GM23338 (cell line): ENCODE measurements around the gene DCD. TPM values are rescaled to one million over a fixed set of nuclear protein-coding genes. Genes with fewer than 3 reads are reported as not detected.
A peak's percentile ranks its signal among the peaks of the same experiment; 100 is the strongest.

Experiments
- ATAC-seq: fragments of 200-7000 bp; cut with Tn5 transposase; 3 replicates; pipeline ENCODE4 v1.9.1; 2020
- DNase-seq: peaks from one replicate; pipeline ENCODE4 v3.0.0-alpha.2; 2015; ENCODE audit warnings: low spot score
- H2AFZ ChIP-seq: fragments of 200-600 bp; sonication (generic); 2 replicates; pipeline ENCODE4 v1.8.0; 2016; ENCODE audit warnings: antibody characterized with exemption, mild to moderate bottlenecking, moderate library complexity
- H3F3A ChIP-seq: fragments of 200-600 bp; sonication (generic); replicated peaks from 2 replicates; pipeline ENCODE4 v1.8.0; 2017; ENCODE audit warnings: antibody characterized with exemption, mixed run types, low read depth
- H3K27ac ChIP-seq: fragments of 200-600 bp; sonication (generic); 2 replicates; pipeline ENCODE4 v1.6.1; 2016; ENCODE audit warnings: low read depth
- H3K27me3 ChIP-seq: fragments of 200-600 bp; sonication (generic); 2 replicates; pipeline ENCODE4 v1.8.0; 2016; ENCODE audit warnings: mild to moderate bottlenecking, mixed run types, moderate library complexity; ENCODE audit not compliant: insufficient read depth
- H3K36me3 ChIP-seq: fragments of 200-600 bp; sonication (generic); 2 replicates; pipeline ENCODE4 v1.8.0; 2016; ENCODE audit warnings: mild to moderate bottlenecking; ENCODE audit not compliant: insufficient read depth
- H3K4me1 ChIP-seq: fragments of 200-600 bp; sonication (generic); 2 replicates; pipeline ENCODE4 v1.8.0; 2016; ENCODE audit warnings: mild to moderate bottlenecking, moderate library complexity; ENCODE audit not compliant: insufficient read depth
- H3K4me2 ChIP-seq: fragments of 200-600 bp; sonication (generic); 2 replicates; pipeline ENCODE4 v1.7.1; 2017; ENCODE audit warnings: mixed run types
- H3K4me3 ChIP-seq: fragments of 200-600 bp; sonication (generic); 2 replicates; pipeline ENCODE4 v1.6.1; 2016; ENCODE audit warnings: mixed run types
- H3K79me2 ChIP-seq: fragments of 200-600 bp; sonication (generic); replicated peaks from 2 replicates; pipeline ENCODE4 v1.8.0; 2017; ENCODE audit warnings: mild to moderate bottlenecking; ENCODE audit not compliant: insufficient read depth
- H3K9me2 ChIP-seq: fragments of 200-600 bp; sonication (generic); 2 replicates; pipeline ENCODE4 v1.8.0; 2017; ENCODE audit not compliant: insufficient read depth
- H4K20me1 ChIP-seq: fragments of 200-600 bp; sonication (generic); replicated peaks from 2 replicates; pipeline ENCODE4 v1.8.0; 2017; ENCODE audit warnings: mild to moderate bottlenecking; ENCODE audit not compliant: insufficient read depth
- H3K27ac Mint-ChIP-seq: 2 replicates; pipeline ENCODE4 v1.8.0; 2020; ENCODE audit warnings: inconsistent platforms, mild to moderate bottlenecking, moderate library complexity, mixed read lengths
- H3K27me3 Mint-ChIP-seq: 3 replicates; pipeline ENCODE4 v1.8.0; 2022; ENCODE audit warnings: low read depth, mild to moderate bottlenecking, moderate library complexity, mixed read lengths, inconsistent platforms; ENCODE audit not compliant: insufficient read depth, poor library complexity
- H3K36me3 Mint-ChIP-seq: 3 replicates; pipeline ENCODE4 v1.8.0; 2021; ENCODE audit warnings: low read depth, mild to moderate bottlenecking, inconsistent platforms, moderate library complexity, mixed read lengths
- H3K4me1 Mint-ChIP-seq: 3 replicates; pipeline ENCODE4 v1.8.0; 2020; ENCODE audit warnings: mild to moderate bottlenecking, inconsistent platforms, mixed read lengths
- H3K4me3 Mint-ChIP-seq: 3 replicates; pipeline ENCODE4 v1.8.0; 2021; ENCODE audit warnings: moderate library complexity, mild to moderate bottlenecking, inconsistent platforms, mixed read lengths
- H3K9me3 Mint-ChIP-seq: 3 replicates; pipeline ENCODE4 v1.8.0; 2020; ENCODE audit warnings: moderate library complexity, mild to moderate bottlenecking, inconsistent platforms, mixed read lengths
- CREB1 ChIP-seq: fragments of 250-450 bp; sonication (Bioruptor Pico); IDR thresholded peaks from 2 replicates; pipeline ENCODE4 v1.5.0; 2020; ENCODE audit warnings: low read depth, mild to moderate bottlenecking, moderate library complexity
- EZH2 ChIP-seq: fragments of 200-600 bp; sonication (generic); IDR thresholded peaks from one replicate; pipeline ENCODE4 v1.8.0; 2017; ENCODE audit warnings: antibody characterized with exemption, mild to moderate bottlenecking, low read depth; ENCODE audit not compliant: unreplicated experiment
- EZH2phosphoT487 ChIP-seq: fragments of 200-600 bp; sonication (generic); IDR thresholded peaks from one replicate; pipeline ENCODE4 v1.8.1; 2018; ENCODE audit warnings: antibody characterized with exemption; ENCODE audit not compliant: unreplicated experiment
- JUNB ChIP-seq: IDR thresholded peaks from one replicate; pipeline ENCODE4 v1.6.1; 2016; ENCODE audit warnings: antibody characterized with exemption; ENCODE audit not compliant: unreplicated experiment
- NANOG ChIP-seq: IDR thresholded peaks from 2 replicates; pipeline ENCODE4 v1.6.1; 2016; ENCODE audit warnings: antibody characterized with exemption, borderline replicate concordance
- STAT1 ChIP-seq: IDR thresholded peaks from one replicate; pipeline ENCODE4 v1.6.1; 2016; ENCODE audit warnings: antibody characterized with exemption; ENCODE audit not compliant: unreplicated experiment
- ZNF114 ChIP-seq: fragments of 250-450 bp; sonication (Bioruptor Pico); IDR thresholded peaks from 2 replicates; pipeline ENCODE4 v1.5.0; 2020; ENCODE audit warnings: mild to moderate bottlenecking, moderate library complexity
- ZNF331 ChIP-seq: fragments of 250-450 bp; sonication (Bioruptor Pico); IDR thresholded peaks from 2 replicates; pipeline ENCODE4 v1.5.0; 2020; ENCODE audit warnings: low read depth, mild to moderate bottlenecking, moderate library complexity
- polyA plus RNA-seq: library from polyadenylated mRNA; unstranded; fragments of >200 nt; fragmentation: Nextera tagmentation; extraction: Ambion mirVana; gene quantifications from 2 replicates; pipeline ENCODE4 v1.2.1, GENCODE V29; 2016
- total RNA-seq: library from RNA; depleted of rRNA; stranded (reverse); fragments of >200 nt; shearing (Covaris generic); gene quantifications from 2 replicates; pipeline ENCODE4 v1.2.3, GENCODE V29; 2014
- TF ChIP-seq, protein P1 (sequence below): IDR thresholded peaks from one replicate; pipeline ENCODE4 v1.6.1; 2018; ENCODE audit warnings: antibody characterized with exemption; ENCODE audit not compliant: unreplicated experiment
- TF ChIP-seq, protein P2 (sequence below), 2 experiments: fragments of 200-600 bp in 1 of 2; sonication (generic) in 1 of 2; conservative IDR thresholded peaks; 2 replicates each; pipeline versions ENCODE4 v1.5.1 to v1.6.1; 2016 to 2017; ENCODE audit warnings: antibody characterized with exemption in 2 of 2, low read depth in 2 of 2, mild to moderate bottlenecking in 2 of 2, moderate library complexity in 1 of 2
- TF ChIP-seq, protein P3 (sequence below): fragments of 250-450 bp; sonication (Bioruptor Pico); IDR thresholded peaks from 2 replicates; pipeline ENCODE4 v1.5.0; 2020; ENCODE audit warnings: mild to moderate bottlenecking, moderate library complexity
- TF ChIP-seq, protein P4 (sequence below): IDR thresholded peaks from 2 replicates; pipeline ENCODE4 v1.6.1; 2016; ENCODE audit warnings: antibody characterized with exemption

The DCD gene
- total and polyA plus RNA-seq, 2 experiments from 2014 or later: not detected

DNA sequence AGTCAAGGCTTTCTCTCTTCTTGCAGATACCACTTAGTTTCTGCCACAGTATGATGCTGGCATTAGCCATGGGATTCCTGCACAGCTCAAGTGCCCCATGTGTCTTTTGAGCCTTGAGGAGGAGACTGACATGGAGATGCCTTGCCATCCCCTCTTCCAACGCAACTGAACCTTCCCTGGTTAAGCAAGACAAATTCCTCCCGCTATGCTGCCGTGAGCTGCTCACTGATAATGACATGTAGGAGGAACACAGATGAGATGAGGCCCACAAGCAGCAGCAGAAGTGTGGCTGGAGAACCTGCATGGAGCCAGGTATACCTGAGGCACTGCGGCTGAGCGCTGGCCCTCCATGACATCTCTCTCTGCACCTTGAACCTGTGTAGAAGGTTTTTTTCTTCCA is 44.3 kb downstream of the DCD start:
- Histone ChIP-seq H3K36me3 (no peaks in the 10 kb centered on the region), H3K9me2 (no peaks in the 10 kb centered on the region), H3K4me1 (no peaks in the 10 kb centered on the region; the same call in 1 of the 2 replicates), H3K4me3 (no peak overlapping the region), H3K79me2 (no peaks in the 10 kb centered on the region), H4K20me1 (no peaks in the 10 kb centered on the region), H2AFZ (peak overlapping the region; percentile 1; the same call in 1 of the 2 replicates), H3K27ac (no peak overlapping the region), H3K4me2 (no peak overlapping the region), H3K27me3 (0 out of 2 replicates have a peak, but pooled peaks cover under 1% of the 10 kb centered on the region), H3F3A (no peaks in the 10 kb centered on the region)
- Mint-ChIP-seq H3K4me3 (no peak overlapping the region), H3K27ac (no peak overlapping the region), H3K36me3 (no peaks in the 10 kb centered on the region), H3K4me1 (peaks cover 6% of the 10 kb centered on the region; the same call in 2 of the 3 replicates), H3K9me3 (no peaks in the 10 kb centered on the region), H3K27me3 (peaks cover 3% of the 10 kb centered on the region)
- DNase-seq (no peak), ATAC-seq (no peak)
- no peak for TF ChIP-seq STAT1
- no peak for TF ChIP-seq EZH2phosphoT487
- no peak for TF ChIP-seq NANOG
- TF ChIP-seq, protein P1, sequence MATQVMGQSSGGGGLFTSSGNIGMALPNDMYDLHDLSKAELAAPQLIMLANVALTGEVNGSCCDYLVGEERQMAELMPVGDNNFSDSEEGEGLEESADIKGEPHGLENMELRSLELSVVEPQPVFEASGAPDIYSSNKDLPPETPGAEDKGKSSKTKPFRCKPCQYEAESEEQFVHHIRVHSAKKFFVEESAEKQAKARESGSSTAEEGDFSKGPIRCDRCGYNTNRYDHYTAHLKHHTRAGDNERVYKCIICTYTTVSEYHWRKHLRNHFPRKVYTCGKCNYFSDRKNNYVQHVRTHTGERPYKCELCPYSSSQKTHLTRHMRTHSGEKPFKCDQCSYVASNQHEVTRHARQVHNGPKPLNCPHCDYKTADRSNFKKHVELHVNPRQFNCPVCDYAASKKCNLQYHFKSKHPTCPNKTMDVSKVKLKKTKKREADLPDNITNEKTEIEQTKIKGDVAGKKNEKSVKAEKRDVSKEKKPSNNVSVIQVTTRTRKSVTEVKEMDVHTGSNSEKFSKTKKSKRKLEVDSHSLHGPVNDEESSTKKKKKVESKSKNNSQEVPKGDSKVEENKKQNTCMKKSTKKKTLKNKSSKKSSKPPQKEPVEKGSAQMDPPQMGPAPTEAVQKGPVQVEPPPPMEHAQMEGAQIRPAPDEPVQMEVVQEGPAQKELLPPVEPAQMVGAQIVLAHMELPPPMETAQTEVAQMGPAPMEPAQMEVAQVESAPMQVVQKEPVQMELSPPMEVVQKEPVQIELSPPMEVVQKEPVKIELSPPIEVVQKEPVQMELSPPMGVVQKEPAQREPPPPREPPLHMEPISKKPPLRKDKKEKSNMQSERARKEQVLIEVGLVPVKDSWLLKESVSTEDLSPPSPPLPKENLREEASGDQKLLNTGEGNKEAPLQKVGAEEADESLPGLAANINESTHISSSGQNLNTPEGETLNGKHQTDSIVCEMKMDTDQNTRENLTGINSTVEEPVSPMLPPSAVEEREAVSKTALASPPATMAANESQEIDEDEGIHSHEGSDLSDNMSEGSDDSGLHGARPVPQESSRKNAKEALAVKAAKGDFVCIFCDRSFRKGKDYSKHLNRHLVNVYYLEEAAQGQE: no peak
- TF ChIP-seq, protein P2, sequence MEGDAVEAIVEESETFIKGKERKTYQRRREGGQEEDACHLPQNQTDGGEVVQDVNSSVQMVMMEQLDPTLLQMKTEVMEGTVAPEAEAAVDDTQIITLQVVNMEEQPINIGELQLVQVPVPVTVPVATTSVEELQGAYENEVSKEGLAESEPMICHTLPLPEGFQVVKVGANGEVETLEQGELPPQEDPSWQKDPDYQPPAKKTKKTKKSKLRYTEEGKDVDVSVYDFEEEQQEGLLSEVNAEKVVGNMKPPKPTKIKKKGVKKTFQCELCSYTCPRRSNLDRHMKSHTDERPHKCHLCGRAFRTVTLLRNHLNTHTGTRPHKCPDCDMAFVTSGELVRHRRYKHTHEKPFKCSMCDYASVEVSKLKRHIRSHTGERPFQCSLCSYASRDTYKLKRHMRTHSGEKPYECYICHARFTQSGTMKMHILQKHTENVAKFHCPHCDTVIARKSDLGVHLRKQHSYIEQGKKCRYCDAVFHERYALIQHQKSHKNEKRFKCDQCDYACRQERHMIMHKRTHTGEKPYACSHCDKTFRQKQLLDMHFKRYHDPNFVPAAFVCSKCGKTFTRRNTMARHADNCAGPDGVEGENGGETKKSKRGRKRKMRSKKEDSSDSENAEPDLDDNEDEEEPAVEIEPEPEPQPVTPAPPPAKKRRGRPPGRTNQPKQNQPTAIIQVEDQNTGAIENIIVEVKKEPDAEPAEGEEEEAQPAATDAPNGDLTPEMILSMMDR (conservative IDR thresholded peaks at IDR 0.05; ENCODE audit: low read depth in 2 of 2): no peak
- TF ChIP-seq, protein P3, sequence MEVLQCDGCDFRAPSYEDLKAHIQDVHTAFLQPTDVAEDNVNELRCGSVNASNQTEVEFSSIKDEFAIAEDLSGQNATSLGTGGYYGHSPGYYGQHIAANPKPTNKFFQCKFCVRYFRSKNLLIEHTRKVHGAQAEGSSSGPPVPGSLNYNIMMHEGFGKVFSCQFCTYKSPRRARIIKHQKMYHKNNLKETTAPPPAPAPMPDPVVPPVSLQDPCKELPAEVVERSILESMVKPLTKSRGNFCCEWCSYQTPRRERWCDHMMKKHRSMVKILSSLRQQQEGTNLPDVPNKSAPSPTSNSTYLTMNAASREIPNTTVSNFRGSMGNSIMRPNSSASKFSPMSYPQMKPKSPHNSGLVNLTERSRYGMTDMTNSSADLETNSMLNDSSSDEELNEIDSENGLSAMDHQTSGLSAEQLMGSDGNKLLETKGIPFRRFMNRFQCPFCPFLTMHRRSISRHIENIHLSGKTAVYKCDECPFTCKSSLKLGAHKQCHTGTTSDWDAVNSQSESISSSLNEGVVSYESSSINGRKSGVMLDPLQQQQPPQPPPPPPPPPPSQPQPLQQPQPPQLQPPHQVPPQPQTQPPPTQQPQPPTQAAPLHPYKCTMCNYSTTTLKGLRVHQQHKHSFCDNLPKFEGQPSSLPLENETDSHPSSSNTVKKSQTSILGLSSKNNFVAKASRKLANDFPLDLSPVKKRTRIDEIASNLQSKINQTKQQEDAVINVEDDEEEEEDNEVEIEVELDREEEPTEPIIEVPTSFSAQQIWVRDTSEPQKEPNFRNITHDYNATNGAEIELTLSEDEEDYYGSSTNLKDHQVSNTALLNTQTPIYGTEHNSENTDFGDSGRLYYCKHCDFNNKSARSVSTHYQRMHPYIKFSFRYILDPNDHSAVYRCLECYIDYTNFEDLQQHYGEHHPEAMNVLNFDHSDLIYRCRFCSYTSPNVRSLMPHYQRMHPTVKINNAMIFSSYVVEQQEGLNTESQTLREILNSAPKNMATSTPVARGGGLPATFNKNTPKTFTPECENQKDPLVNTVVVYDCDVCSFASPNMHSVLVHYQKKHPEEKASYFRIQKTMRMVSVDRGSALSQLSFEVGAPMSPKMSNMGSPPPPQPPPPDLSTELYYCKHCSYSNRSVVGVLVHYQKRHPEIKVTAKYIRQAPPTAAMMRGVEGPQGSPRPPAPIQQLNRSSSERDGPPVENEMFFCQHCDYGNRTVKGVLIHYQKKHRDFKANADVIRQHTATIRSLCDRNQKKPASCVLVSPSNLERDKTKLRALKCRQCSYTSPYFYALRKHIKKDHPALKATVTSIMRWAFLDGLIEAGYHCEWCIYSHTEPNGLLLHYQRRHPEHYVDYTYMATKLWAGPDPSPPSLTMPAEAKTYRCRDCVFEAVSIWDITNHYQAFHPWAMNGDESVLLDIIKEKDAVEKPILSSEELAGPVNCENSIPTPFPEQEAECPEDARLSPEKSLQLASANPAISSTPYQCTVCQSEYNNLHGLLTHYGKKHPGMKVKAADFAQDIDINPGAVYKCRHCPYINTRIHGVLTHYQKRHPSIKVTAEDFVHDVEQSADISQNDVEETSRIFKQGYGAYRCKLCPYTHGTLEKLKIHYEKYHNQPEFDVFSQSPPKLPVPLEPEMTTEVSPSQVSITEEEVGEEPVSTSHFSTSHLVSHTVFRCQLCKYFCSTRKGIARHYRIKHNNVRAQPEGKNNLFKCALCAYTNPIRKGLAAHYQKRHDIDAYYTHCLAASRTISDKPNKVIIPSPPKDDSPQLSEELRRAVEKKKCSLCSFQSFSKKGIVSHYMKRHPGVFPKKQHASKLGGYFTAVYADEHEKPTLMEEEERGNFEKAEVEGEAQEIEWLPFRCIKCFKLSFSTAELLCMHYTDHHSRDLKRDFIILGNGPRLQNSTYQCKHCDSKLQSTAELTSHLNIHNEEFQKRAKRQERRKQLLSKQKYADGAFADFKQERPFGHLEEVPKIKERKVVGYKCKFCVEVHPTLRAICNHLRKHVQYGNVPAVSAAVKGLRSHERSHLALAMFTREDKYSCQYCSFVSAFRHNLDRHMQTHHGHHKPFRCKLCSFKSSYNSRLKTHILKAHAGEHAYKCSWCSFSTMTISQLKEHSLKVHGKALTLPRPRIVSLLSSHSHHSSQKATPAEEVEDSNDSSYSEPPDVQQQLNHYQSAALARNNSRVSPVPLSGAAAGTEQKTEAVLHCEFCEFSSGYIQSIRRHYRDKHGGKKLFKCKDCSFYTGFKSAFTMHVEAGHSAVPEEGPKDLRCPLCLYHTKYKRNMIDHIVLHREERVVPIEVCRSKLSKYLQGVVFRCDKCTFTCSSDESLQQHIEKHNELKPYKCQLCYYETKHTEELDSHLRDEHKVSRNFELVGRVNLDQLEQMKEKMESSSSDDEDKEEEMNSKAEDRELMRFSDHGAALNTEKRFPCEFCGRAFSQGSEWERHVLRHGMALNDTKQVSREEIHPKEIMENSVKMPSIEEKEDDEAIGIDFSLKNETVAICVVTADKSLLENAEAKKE (CRISPR knock-in tag): no peak
- no peak for TF ChIP-seq EZH2
- no peak for TF ChIP-seq JUNB
- TF ChIP-seq ZNF114 (CRISPR knock-in tag): no peak
- no peak for TF ChIP-seq CREB1 (CRISPR knock-in tag)
- TF ChIP-seq ZNF331 (CRISPR knock-in tag): no peak
- TF ChIP-seq, protein P4, sequence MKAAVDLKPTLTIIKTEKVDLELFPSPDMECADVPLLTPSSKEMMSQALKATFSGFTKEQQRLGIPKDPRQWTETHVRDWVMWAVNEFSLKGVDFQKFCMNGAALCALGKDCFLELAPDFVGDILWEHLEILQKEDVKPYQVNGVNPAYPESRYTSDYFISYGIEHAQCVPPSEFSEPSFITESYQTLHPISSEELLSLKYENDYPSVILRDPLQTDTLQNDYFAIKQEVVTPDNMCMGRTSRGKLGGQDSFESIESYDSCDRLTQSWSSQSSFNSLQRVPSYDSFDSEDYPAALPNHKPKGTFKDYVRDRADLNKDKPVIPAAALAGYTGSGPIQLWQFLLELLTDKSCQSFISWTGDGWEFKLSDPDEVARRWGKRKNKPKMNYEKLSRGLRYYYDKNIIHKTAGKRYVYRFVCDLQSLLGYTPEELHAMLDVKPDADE: no peak
